GM21515 (cell line): ENCODE measurements around the gene MYOZ2.

ENCODE experiments used
- ATAC-seq: cut with Tn5 transposase; IDR thresholded peaks from one replicate; pipeline ENCODE4 v1.9.1; 2021; ENCODE audit not compliant: unreplicated experiment

Gene MYOZ2

DNA sequence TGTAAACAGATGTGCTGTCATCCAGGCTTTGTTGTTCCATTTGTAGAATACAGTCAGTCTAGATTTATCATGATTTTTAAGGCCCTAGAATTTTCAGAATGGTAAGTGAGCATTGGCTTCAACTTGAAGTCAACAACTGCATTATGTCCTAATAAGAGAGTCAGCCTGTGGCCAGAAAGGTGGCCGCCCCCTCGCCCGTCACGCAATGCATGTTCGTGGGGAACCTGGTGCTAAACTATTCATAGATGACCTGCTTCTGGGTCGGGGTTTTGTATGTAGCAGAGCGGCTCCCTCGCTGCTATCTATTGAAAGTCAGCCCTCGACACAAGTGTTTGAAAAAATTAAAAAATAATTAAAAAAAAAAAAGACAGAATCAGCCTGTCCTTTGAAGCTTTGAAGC lies 101.6 kb downstream of the MYOZ2 start:
- ATAC-seq = no peak
